Stimulated activated CD4-positive, alpha-beta T cell treated with anti-CD3 and anti-CD28 coated beads, Interleukin-12 subunit alpha, Interleukin-12 subunit beta, amount 100 ng/mL, for 4 hours (primary cell): ENCODE data around the gene PON2.
"Not testable (repeated sequence)": the region's sequence is repeated elsewhere in the genome, so short reads cannot be mapped to it uniquely, and the experiment has no call there.

ENCODE experiments used
- DNase-seq: peaks from one replicate; pipeline ENCODE4 v3.0.0-alpha.2; 2020

PON2 gene

DNA sequence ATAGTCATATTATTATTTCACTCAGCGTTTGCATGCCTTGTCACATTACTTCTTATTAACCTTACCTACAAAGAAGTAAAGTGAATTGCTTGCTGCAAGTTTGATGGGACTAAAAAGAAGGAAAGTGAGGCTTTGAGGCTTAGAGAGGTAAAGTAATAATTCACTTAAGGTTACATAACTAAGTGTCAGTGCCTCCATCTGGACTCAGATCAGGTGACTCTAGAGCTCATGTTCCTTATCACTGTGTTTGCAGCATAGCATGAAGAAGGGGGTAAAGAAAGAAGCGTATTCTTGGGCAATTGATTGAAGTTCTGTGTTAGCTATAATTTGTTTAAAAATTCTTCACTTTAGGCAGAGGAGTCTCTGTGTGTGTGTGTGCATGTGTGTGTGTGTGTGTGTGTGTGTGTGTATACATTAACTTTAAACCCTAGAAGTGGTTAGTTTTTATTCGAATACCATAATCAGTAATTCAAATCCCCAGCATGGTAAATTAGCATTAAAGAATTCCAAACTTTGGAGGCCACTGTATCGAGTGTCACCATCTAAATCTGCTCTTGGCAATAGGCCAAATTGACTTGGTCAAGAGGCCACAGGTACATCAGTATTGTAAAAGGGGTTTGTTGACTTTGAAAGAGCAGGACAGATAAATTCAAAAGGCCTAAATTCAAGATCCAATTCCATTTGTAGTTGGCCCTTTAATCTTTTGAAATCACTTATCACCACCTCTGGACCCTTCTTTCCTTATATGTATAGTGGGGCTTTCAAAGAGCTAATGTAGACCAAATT lies 36.5 kb downstream of the PON2 start:
- DNase-seq, result no peak

DNA sequence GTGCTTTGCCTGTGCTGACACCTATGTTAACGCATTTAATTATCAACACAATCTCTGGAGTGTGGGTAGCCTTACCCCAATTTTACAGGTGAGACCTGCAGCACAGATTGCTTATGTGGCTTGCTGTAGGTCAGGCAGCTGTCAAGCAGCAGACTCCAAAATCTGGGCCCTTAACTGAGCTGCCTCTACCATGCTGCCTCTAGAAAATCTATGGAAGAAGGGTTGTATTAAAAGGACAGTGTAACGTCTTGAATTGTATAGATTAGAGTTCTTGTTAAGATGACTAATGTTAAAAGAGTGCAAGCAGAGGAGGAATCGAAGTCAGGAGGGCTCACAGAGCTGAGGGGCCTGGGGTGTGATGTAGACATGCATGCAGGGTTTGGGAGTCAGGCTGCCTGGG lies 37.4 kb downstream of the PON2 start:
- no peak for DNase-seq

DNA sequence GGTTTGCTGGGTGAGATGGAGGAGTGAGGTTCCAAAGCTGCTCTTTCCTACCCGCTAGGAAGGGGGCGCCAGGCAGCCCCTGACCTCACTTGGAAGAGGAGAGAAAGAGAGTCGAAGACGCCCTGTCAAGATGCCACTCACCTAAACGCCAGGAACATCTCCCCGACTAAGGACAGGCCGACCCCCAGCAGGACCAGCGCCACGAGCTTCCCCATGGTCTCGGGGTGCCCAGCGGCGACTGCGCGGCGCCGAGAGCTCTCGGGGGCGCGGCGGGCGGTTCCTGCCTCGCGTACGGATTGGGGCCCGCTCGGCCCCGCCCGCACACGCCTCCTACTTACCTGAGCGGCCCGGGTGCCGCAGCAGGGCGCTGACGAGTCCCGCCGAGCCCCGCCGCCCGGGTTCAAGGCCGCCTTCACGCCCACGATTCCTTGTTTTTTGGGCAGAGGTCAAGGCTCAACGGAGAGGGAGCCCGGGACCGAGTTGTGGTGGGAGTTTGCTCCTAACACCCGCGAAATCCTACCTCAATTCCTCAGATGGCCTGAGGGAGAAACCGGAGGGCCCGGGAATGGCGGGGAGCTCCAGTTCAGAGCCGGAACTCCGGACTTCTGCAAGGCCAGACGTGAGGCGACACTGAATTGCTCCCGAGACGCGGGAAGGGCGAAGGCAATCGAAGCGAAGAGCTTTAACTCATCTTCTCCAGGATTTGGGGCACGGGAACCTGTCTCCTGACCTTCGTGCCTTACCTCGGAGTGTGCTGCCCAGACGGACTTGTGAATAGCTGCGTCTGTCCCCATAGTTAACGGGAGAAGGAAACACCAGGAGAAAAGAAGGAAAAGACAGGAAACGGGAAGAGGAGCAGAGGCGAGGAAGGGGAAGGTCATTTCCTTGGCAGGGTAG lies 38.4 kb downstream of the PON2 start, which contains the start of gene PON3:
Gene PON3 (minus strand): TSS at position 240 of the 897 bp plus-strand sequence. CDS start 25 bp downstream, at position 215.
- DNase-seq, result peak; percentile 5

DNA sequence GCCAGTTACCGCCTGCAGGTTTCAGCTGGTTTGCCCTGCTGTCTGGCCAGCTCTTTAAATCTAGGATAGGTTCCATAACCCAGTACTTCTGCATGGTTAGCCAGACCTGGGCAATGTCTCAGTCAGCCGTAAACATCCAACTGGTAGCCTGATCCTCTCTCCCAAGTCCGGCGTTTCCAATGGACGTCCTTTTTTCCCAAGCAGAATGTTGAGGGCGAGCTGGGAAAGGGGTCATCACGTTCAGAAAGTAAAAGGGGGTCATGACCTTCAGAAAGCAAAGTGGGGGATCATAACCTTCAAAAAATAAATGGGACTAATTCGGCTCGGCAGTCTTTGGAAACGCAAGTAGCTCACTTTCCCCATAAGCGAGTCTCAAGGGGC lies 39.1 kb downstream of the PON2 start:
- DNase-seq, result no peak

DNA sequence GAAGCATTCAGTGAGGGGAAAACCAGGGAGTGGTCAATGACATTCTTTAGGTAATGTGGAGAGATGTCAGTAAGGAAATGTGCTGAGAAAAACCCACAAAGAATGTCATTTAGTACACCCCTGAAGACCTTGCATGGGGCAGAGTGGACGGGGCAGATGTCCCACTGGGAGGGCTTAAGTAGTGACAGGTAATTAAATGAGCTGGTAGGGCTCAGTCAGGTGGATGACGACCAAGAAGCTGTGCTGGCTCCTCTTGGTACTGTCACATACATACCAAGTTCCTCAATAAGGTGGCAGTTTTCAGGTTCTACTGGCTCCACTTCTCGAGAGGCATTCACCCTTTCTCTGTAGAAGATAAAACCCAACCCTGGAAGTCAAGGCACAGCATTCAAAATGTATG lies 40.5 kb downstream of the PON2 start:
- DNase-seq, result no peak

- no peak for DNase-seq
These were observed 43.1 kb downstream of the PON2 start for GRCh38 chr7:95391761-95392160.

GRCh38 chr7:95389516-95389915 lies 45.3 kb downstream of the PON2 start:
- no peak for DNase-seq

GRCh38 chr7:95379457-95379856 lies 55.4 kb downstream of the PON2 start:
- DNase-seq, result not testable (repeated sequence)

DNA sequence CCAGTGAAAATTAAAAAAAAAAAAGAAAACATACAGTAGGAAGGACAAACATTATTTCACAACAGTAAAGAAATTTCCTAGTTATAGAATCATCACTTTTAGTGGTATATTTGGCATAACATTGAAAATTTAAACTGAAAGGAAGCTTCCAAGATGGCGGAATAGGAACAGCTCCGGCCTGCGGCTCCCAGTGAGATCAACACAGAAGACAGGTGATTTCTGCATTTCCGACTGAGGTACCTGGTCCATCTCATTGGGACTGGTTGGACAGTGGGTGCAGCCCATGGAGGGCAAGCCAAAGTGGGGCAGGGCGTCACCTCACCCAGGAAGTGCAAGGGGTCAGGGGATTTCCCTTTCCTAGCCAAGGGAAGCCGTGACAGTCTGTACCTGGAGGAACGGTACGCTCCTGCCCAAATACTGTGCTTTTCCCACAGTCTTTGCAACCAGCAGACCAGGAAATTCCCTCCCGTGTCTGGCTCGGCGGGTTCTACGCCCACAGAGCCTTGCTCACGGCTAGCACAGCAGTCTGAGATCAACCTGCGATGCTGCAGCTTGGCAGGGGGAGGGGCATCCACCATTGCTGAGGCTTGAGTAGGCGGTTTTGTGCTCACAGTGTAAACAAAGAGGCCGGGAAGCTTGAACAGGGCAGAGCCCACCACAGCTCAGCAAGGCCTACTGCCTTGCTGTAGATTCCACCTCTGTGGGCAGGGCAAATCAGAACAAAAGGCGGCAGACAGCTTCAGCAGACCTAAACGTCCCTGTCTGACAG lies 58.0 kb downstream of the PON2 start:
- no peak for DNase-seq

GRCh38 chr7:95375591-95376257 lies 59.1 kb downstream of the PON2 start:
- no peak for DNase-seq

DNA sequence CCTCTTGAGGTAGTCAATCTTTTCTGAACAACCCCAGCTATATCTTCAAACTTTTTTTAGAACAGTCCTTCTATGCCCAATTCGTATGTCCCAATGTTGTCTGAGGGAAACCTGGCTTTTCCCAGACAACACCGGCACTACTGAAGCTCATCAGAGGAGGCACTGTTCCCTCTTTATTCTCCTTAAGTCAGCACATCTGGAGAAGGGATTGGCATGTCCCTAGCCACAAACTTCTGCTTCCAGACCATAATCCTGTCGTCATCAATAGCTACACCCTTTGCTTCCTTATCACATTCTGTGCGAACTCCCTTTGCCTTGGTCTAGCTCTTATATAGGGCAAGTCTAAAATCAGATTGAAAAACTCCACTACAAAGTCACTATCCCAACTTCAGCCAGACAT lies 61.5 kb downstream of the PON2 start:
- no peak for DNase-seq

GRCh38 chr7:95368235-95368634 lies 66.6 kb downstream of the PON2 start:
- no peak for DNase-seq

- no peak for DNase-seq
These were observed 67.2 kb downstream of the PON2 start for GRCh38 chr7:95367606-95368005.

DNA sequence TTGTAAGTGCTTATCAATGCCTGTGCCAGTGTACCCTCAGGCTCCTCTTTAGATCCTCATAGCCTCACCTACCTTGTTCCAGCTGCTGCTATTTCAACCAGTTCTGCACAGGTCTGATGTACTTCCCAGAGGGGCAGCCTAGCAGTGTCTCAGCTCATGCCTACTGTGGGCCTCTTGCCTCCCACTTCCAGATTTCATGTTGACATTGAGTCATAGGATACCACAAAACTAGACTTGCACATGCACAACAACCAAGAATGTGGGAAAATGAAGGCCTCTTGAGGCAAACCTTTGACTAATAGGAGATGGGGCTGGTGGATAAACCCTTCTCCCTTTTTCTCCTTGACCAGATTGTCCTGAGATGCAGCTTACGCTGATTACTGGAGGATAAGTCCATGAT lies 69.7 kb downstream of the PON2 start:
- no peak for DNase-seq

GRCh38 chr7:95357623-95358022 lies 77.2 kb downstream of the PON2 start:
- no peak for DNase-seq
